ENCODE measurements around the gene MRTFB. TPM values are rescaled to one million over a fixed set of nuclear protein-coding genes. Genes with fewer than 3 reads are reported as not detected.

The MRTFB gene
- total and polyA plus RNA-seq, 8 donors: 4.3 to 81.6 (median 22.4) TPM

DNA sequence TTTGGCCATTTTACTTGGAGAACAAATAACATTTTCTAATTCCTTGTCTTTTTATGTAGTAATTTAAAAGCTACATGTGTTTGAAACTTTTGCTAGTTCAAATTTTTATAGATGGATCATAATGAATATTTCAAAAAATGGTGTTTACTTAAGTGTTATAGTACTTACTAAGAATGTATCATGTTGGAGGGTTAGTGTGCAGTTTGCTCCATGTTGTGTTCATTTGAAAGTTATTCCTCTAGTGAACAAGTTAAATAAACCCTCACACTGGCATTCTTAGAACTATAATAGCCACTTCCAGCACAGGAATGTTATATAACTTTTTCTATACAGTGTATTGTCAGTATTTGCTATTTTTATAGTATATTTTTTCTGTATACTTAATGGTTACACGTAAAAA, 62.8 kb downstream of the MRTFB start:
- 64 to 84% (median 74%) methylated on average over 1 of the region's 1 CpG for WGBS, 5 donors
- no peak for DNase-seq
- Histone ChIP-seq H3K27ac (no peak overlapping the region), H3K36me3 (no peaks in the 10 kb centered on the region), H3K4me1 (peaks cover 0 to 21% (median 3%) of the 10 kb centered on the region in 4 donors), H3K4me3 (no peak overlapping the region), H3K9me3 (no peaks in the 10 kb centered on the region), H3K27me3 (no peaks in the 10 kb centered on the region)
- intact Hi-C loops (cut with DNase I; ENCODE audit: low total_unique reads): no loop called here
- TF ChIP-seq, protein P1, sequence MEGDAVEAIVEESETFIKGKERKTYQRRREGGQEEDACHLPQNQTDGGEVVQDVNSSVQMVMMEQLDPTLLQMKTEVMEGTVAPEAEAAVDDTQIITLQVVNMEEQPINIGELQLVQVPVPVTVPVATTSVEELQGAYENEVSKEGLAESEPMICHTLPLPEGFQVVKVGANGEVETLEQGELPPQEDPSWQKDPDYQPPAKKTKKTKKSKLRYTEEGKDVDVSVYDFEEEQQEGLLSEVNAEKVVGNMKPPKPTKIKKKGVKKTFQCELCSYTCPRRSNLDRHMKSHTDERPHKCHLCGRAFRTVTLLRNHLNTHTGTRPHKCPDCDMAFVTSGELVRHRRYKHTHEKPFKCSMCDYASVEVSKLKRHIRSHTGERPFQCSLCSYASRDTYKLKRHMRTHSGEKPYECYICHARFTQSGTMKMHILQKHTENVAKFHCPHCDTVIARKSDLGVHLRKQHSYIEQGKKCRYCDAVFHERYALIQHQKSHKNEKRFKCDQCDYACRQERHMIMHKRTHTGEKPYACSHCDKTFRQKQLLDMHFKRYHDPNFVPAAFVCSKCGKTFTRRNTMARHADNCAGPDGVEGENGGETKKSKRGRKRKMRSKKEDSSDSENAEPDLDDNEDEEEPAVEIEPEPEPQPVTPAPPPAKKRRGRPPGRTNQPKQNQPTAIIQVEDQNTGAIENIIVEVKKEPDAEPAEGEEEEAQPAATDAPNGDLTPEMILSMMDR (IDR thresholded peaks at IDR 0.05): no peak
- TF ChIP-seq POLR2A (IDR thresholded peaks at IDR 0.05) (no peak), POLR2AphosphoS5 (IDR thresholded peaks at IDR 0.05) (no peak), EP300 (IDR thresholded peaks at IDR 0.05) (no peak)

DNA sequence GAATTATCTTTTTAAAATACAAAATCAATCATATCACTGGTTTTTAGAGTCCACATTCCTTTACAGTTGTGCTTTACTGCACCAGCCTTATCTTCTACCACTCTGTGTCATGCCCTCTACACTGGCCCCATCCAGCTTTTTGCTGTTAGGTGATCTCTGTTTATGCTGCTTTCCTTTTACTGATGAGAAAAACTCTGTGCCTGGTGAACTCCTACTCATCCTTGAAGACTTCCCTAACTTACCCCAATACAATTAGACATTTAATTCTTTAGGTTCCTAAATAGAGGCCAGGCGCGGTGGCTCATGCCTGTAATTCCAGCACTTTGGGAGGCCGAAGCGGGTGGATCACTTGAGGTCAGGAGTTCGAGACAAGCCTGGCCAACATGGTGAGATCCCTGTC, 64.6 kb downstream of the MRTFB start:
- Histone ChIP-seq H3K36me3 (peaks cover 0 to 6% (median 5%) of the 10 kb centered on the region in 4 donors), H3K27me3 (no peaks in the 10 kb centered on the region), H3K4me3 (no peak overlapping the region), H3K27ac (no peak overlapping the region), H3K4me1 (peaks cover 0 to 21% (median 3%) of the 10 kb centered on the region in 4 donors), H3K9me3 (no peaks in the 10 kb centered on the region)
- 96 to 99% (median 98%) methylated on average over 5 of the region's 5 CpGs for WGBS, 5 donors
- no peak for DNase-seq
- TF ChIP-seq EP300 (IDR thresholded peaks at IDR 0.05) (no peak), POLR2A (IDR thresholded peaks at IDR 0.05) (no peak), POLR2AphosphoS5 (IDR thresholded peaks at IDR 0.05) (no peak)
- TF ChIP-seq, protein P1 (IDR thresholded peaks at IDR 0.05): no peak
- intact Hi-C loops (cut with DNase I; ENCODE audit: low total_unique reads): no loop called here

DNA sequence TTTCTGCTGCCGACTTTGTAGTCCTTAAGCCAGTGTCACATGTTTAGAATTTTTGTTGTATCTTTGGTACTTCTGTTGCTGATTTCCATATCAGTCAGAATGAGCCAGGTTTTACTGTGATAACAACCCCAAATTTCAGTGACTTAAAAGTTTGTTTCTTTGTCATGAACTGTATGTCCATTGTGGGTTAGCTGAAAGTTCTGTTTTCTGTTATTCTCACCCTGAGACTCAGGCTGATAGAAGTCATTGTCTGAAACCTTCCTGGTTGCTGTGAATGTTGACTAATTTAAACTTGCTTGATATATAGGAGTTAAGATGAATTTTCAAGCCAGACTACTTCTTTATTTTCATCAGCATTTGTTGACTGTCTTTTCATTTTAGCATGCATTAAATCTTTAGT, 68.8 kb downstream of the MRTFB start:
- 97 to 100% (median 100%) methylated on average over 1 of the region's 1 CpG for WGBS, 5 donors
- no peak for DNase-seq

DNA sequence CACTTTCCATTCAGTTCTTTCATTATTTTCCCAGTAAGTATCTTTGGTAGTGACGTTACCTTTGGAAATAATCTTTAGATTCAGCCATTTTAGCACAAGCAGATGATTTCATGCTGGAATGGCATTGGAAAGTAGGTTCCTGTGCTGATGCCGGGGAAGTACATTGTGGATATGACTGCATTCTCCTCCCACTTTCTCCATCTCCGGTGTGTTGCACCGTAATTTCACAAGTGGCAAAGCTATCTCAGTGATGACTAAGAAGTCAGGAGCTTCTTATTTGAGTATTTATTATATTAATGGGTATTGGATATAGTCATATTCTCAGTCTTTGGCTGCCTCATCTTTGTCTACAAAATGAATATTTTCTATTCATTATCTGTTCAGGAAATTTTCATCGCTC, 69.8 kb downstream of the MRTFB start:
- TF ChIP-seq POLR2AphosphoS5 (IDR thresholded peaks at IDR 0.05) (no peak), EP300 (IDR thresholded peaks at IDR 0.05) (no peak), POLR2A (IDR thresholded peaks at IDR 0.05) (no peak)
- TF ChIP-seq, protein P1 (IDR thresholded peaks at IDR 0.05): no peak
- Histone ChIP-seq H3K36me3 (peaks cover 0 to 17% (median 13%) of the 10 kb centered on the region in 4 donors), H3K4me1 (peaks cover 0 to 8% (median 3%) of the 10 kb centered on the region in 4 donors), H3K27me3 (no peaks in the 10 kb centered on the region), H3K27ac (no peak overlapping the region), H3K4me3 (no peak overlapping the region), H3K9me3 (no peaks in the 10 kb centered on the region)
- intact Hi-C loops (cut with DNase I; ENCODE audit: low total_unique reads): no loop called here
- 93 to 97% (median 96%) methylated on average over 5 of the region's 5 CpGs for WGBS, 5 donors
- no peak for DNase-seq

More for the DNA sequence above, 68.8 kb downstream of the MRTFB start:
- H3K9me3 ChIP-seq: no peaks in the 10 kb centered on the region
- intact Hi-C loops (cut with DNase I; ENCODE audit: low total_unique reads): no loop called here
- H3K27ac ChIP-seq: no peak overlapping the region
- H3K4me1 ChIP-seq: no peaks in the 10 kb centered on the region
- H3K27me3 ChIP-seq: no peaks in the 10 kb centered on the region
- H3K36me3 ChIP-seq: peaks cover 0 to 17% (median 13%) of the 10 kb centered on the region in 4 donors
- no peak for TF ChIP-seq POLR2AphosphoS5 (IDR thresholded peaks at IDR 0.05)
- H3K4me3 ChIP-seq: no peak overlapping the region

DNA sequence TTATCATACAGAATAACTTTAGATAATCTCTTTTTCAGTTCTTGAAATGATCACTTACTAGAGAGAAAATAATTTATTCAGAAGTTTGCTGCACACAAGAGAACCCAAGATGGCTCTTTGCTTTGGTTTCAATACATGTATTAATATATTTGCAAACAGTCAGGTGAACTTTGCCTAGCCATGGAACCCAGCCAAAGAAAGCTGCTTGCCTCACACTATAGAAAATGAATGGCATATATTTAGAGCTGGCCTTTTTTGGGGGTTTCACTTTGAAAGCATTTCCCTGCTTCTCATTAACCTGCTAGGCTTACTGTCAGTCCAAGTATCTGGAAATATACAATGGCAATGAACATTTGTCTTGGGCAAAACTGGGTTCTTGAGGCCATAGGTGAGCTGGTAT, 75.3 kb downstream of the MRTFB start:
- Histone ChIP-seq H3K36me3 (peaks cover 0 to 8% (median 3%) of the 10 kb centered on the region in 4 donors), H3K27me3 (no peaks in the 10 kb centered on the region), H3K9me3 (no peaks in the 10 kb centered on the region), H3K4me1 (peaks cover 0 to 22% (median 10%) of the 10 kb centered on the region in 4 donors), H3K4me3 (no peak overlapping the region), H3K27ac (peak overlapping the region in 1 of 5 donors; percentile 35)
- intact Hi-C loops (cut with DNase I; ENCODE audit: low total_unique reads): no loop called here
- TF ChIP-seq POLR2A (IDR thresholded peaks at IDR 0.05): no peak
- TF ChIP-seq, protein P1 (IDR thresholded peaks at IDR 0.05): no peak
- TF ChIP-seq EP300 (IDR thresholded peaks at IDR 0.05): no peak
- no peak for TF ChIP-seq POLR2AphosphoS5 (IDR thresholded peaks at IDR 0.05)
- DNase-seq: peak; percentile 30 to 45

All from stomach (tissue), 9 donors.